ENCODE data around the gene ANKRD31.

Gene ANKRD31

DNA sequence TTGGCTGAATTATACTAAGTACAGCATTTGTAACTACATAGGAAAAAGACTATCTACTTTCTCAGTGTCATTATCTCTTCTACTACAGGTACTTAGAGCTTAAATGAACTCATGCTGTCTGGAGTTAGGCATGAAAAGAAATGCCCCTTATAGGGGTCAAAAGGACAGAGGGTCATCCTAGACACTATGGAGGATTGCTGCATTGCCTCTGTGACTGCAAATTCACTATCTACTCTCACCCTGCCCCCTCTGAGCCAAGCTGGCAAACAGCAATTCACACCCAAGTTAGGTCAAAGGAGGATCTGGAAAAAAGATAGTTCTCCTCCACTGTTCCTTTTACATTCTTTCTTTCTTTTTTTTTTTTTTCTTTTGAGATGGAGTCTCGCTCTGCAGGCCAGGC is 36.7 kb downstream of the ANKRD31 start:
- Histone ChIP-seq H3K4me1 (ENCODE audit: insufficient read depth, low read length, poor library complexity, severe bottlenecking) (no peaks in the 10 kb centered on the region), H4K20me1 (ENCODE audit: insufficient read depth, low read length, poor library complexity, severe bottlenecking) (no peaks in the 10 kb centered on the region), H3F3A (ENCODE audit: low read depth) (no peaks in the 10 kb centered on the region), H2AFZ (ENCODE audit: low read length) (no peak overlapping the region), H3K9me3 (ENCODE audit: insufficient read depth, low read depth, low read length) (no peaks in the 10 kb centered on the region), H3K4me2 (ENCODE audit: low read depth, low read length, poor library complexity, severe bottlenecking) (no peak overlapping the region), H3K36me3 (ENCODE audit: insufficient read depth, low read length) (no peaks in the 10 kb centered on the region), H3K9ac (ENCODE audit: low read depth, low read length, poor library complexity, severe bottlenecking) (no peak overlapping the region), H3K4me3 (ENCODE audit: low read length, poor library complexity, severe bottlenecking) (no peak overlapping the region), H3K79me2 (ENCODE audit: insufficient read depth, low read length) (no peaks in the 10 kb centered on the region), H3K27me3 (ENCODE audit: insufficient read depth, low read length, poor library complexity, severe bottlenecking) (no peaks in the 10 kb centered on the region), H3K9me2 (replicated peaks; ENCODE audit: low read depth, low read length) (no peaks in the 10 kb centered on the region)
- TF ChIP-seq EZH2phosphoT487 (IDR thresholded peaks at IDR 0.05; ENCODE audit: borderline replicate concordance), result no peak
- TF ChIP-seq, protein P1, sequence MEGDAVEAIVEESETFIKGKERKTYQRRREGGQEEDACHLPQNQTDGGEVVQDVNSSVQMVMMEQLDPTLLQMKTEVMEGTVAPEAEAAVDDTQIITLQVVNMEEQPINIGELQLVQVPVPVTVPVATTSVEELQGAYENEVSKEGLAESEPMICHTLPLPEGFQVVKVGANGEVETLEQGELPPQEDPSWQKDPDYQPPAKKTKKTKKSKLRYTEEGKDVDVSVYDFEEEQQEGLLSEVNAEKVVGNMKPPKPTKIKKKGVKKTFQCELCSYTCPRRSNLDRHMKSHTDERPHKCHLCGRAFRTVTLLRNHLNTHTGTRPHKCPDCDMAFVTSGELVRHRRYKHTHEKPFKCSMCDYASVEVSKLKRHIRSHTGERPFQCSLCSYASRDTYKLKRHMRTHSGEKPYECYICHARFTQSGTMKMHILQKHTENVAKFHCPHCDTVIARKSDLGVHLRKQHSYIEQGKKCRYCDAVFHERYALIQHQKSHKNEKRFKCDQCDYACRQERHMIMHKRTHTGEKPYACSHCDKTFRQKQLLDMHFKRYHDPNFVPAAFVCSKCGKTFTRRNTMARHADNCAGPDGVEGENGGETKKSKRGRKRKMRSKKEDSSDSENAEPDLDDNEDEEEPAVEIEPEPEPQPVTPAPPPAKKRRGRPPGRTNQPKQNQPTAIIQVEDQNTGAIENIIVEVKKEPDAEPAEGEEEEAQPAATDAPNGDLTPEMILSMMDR (conservative IDR thresholded peaks at IDR 0.05; ENCODE audit: low read length), result no peak

DNA sequence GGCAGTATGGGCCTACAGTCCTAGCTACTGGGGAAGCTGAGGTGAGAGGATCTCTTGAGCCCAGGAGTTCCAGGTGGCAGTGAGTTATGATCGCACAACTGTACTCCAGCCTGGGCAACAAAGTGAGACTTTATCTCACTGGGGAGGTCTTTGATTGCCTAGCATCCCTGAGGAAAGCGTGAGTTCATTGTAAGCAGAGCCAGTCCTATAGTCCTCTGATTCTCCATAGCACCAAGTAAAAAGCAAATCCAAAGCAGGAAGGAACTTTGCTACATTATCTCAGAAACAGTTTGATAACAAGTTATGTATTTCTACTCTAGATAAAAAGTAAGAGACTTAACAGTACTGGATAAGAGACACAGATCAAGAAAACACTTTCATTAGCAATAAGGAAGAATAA is 37.6 kb downstream of the ANKRD31 start:
- H4K20me1 ChIP-seq (ENCODE audit: insufficient read depth, low read length, poor library complexity, severe bottlenecking), result no peaks in the 10 kb centered on the region
- no peaks in the 10 kb centered on the region for H3K79me2 ChIP-seq (ENCODE audit: insufficient read depth, low read length)
- no peaks in the 10 kb centered on the region for H3K9me3 ChIP-seq (ENCODE audit: insufficient read depth, low read depth, low read length)
- no peak overlapping the region for H3K9ac ChIP-seq (ENCODE audit: low read depth, low read length, poor library complexity, severe bottlenecking)
- H3K4me1 ChIP-seq (ENCODE audit: insufficient read depth, low read length, poor library complexity, severe bottlenecking), result no peaks in the 10 kb centered on the region
- H2AFZ ChIP-seq (ENCODE audit: low read length), result peak overlapping the region; percentile 46
- H3K4me3 ChIP-seq (ENCODE audit: low read length, poor library complexity, severe bottlenecking), result no peak overlapping the region
- no peaks in the 10 kb centered on the region for H3K27me3 ChIP-seq (ENCODE audit: insufficient read depth, low read length, poor library complexity, severe bottlenecking)
- no peak overlapping the region for H3K4me2 ChIP-seq (ENCODE audit: low read depth, low read length, poor library complexity, severe bottlenecking)
- H3K9me2 ChIP-seq (replicated peaks; ENCODE audit: low read depth, low read length), result no peaks in the 10 kb centered on the region
- no peak for TF ChIP-seq EZH2phosphoT487 (IDR thresholded peaks at IDR 0.05; ENCODE audit: borderline replicate concordance)
- TF ChIP-seq, protein P1 (conservative IDR thresholded peaks at IDR 0.05; ENCODE audit: low read length), result no peak
- no peaks in the 10 kb centered on the region for H3F3A ChIP-seq (ENCODE audit: low read depth)
- no peaks in the 10 kb centered on the region for H3K36me3 ChIP-seq (ENCODE audit: insufficient read depth, low read length)

GRCh38 chr5:75197745-75198144 is 38.9 kb downstream of the ANKRD31 start:
- Histone ChIP-seq H3K9me2 (replicated peaks; ENCODE audit: low read depth, low read length) (no peaks in the 10 kb centered on the region), H3K4me2 (ENCODE audit: low read depth, low read length, poor library complexity, severe bottlenecking) (no peak overlapping the region), H3K79me2 (ENCODE audit: insufficient read depth, low read length) (no peaks in the 10 kb centered on the region), H3K9ac (ENCODE audit: low read depth, low read length, poor library complexity, severe bottlenecking) (no peak overlapping the region), H3K4me1 (ENCODE audit: insufficient read depth, low read length, poor library complexity, severe bottlenecking) (no peaks in the 10 kb centered on the region), H4K20me1 (ENCODE audit: insufficient read depth, low read length, poor library complexity, severe bottlenecking) (no peaks in the 10 kb centered on the region), H2AFZ (ENCODE audit: low read length) (peak overlapping the region; percentile 9; the same call in 1 of the 2 replicates), H3F3A (ENCODE audit: low read depth) (no peaks in the 10 kb centered on the region), H3K9me3 (ENCODE audit: insufficient read depth, low read depth, low read length) (no peaks in the 10 kb centered on the region), H3K27me3 (ENCODE audit: insufficient read depth, low read length, poor library complexity, severe bottlenecking) (no peaks in the 10 kb centered on the region), H3K4me3 (ENCODE audit: low read length, poor library complexity, severe bottlenecking) (no peak overlapping the region), H3K36me3 (ENCODE audit: insufficient read depth, low read length) (no peaks in the 10 kb centered on the region)
- TF ChIP-seq, protein P1 (conservative IDR thresholded peaks at IDR 0.05; ENCODE audit: low read length), result no peak
- no peak for TF ChIP-seq EZH2phosphoT487 (IDR thresholded peaks at IDR 0.05; ENCODE audit: borderline replicate concordance)
